HuH-7.5 (cell line): ENCODE measurements around the gene RMI2.

Experiments used
- DNase-seq: peaks from one replicate; pipeline ENCODE4 v3.0.0; 2011; ENCODE audit warnings: low spot score

RMI2 gene

DNA sequence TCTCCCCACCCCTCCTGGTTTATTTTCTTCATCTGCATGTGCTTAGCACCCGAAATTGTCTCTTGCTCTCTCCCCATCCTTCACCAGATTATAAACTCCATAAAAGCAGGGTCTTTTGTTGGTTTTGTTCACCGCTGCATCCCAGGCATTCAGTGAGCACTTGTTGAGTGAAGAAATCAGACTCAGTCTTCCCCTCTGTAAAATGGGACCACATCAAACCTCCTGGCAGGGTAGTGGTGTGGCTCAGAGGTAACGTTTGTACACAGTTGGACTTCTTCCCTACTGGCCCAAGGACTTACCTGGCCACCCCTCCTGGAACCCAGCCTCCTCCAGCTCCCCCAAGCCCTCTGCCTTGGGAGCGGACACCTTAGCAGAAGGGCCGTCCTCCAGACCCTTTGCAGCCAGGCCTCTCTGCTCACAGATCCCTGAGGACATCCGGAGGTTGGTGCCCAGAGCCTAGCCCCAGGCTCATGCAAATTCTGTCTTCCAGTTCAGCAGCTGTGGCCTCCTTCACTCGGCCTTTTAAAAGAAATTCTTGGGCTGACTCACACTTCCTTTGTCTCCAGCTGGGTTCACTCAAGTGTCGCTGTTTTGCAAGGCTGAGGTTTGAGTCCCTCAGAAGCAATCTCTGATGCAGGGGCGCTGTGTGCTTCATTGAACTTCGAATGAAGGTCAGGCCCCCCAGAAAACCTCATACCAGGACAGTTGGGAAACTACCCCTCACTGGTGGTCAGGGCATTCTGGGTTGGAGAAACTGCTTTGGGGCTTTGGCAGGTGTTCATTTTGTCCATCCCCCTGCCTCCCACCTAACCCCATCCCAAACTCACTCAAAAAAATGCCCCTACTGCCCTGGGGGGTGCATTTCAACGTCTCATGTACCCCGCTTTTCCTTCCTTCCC is 16.8 kb upstream of the RMI2 start:
- no peak for DNase-seq

DNA sequence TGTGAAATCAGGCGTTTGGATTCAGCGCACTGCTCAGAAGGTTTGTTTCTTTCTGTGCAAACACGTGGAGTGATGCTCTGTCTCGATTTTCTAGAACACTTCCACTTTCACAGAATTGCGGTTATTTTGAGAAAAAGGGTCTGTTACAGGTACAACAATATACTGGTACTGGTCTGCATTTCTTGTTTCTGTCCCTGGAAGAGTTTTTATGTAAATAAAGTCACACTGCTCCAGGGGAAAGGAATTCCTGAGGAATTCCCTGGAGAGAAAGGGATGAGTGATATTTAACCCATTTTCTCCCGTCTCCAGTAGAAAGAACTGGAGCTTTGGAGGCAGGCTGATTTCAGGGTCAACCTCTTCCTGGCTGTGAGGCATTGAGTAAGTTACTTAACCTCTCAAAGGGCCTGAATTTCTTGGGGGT is 16.2 kb upstream of the RMI2 start:
- DNase-seq: no peak

DNA sequence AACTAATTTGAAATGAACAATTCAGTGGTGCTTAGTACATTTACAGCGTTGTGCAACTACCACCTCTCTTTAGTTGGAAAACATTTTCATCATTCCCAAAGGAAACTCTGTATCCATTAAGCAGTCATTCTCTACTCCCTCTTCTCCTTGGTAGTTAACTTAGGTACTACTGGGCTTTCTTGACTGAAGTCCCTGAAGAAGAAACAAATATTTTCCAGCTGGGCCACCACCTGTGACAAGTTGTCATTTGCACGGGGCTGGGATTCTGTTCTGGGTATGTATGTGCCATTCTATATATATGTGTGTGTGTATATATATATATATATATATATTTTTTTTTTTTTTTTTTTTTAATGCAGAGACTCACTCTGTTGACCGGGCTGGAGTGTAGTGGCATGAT is 15.4 kb upstream of the RMI2 start:
- no peak for DNase-seq

DNA sequence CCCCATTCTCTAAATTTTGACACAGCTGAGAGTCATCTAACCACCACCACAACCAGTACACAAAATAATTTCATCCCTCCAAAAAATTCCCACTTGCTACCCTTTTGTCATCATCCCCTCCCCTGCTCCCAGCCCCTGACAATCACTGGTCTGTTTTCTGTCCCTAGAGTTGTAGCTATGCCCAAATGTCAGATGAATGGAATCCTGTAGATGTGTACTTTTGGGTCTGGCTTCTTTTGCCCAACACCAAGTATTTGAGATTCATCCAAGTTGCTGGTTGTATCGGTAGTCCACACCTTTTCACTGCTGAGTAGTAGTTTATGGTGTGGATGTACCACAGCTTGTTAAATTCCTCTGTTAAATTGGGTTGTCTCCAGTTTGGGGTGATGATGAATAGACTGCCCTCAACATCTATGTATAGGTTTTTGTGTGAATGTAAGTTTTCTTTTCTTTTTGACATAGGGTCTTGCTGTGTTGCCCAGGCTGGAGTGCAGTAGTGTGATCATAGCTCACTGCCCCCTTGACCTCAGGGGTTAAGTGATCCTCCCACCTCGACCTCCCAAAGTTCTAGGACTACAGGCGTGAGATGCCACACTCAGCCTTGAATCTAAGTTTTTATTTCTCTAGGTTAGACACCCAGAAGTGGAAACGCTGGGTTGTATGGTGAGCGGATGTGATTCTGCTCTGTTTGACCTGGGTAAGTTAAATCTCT is 14.6 kb upstream of the RMI2 start:
- DNase-seq: no peak

DNA sequence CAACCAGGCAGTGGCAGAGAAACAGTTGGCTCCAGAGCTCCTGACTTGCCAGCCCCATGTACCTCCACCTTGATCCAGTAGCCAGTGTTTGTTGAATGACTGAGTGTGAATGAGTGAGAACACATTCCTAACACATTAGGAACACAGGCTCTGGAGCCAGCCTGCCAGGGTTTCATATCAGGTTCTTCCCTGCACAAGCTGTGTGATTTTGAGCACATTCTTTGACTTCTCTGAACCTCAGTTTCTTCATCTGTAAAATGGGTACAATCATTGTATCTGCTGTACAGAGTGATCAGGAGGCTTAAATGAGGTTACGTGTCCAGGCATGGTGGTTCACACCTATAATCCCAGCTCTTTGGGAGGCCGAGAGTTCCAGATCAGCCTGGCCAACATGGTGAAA is 13.3 kb upstream of the RMI2 start:
- no peak for DNase-seq

DNA sequence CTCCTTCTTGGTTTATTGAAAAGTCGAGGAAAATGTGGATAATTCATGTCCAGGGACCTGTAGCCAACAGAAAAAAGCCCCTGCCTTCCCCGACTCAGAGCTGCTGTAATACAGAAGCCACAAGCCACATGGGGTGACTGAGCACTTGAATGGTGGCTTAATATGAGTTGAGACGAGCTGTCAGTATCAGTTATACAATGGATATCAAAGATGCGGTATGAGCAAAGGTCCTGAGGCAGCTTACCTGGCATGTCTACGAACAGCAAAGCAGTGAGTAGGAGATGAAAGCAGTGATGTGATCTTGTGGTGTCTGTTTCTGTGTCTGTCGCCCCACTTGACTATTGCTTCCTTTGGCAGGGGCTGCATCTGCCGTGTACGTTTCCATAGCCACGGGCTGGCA is 12.2 kb upstream of the RMI2 start:
- no peak for DNase-seq

DNA sequence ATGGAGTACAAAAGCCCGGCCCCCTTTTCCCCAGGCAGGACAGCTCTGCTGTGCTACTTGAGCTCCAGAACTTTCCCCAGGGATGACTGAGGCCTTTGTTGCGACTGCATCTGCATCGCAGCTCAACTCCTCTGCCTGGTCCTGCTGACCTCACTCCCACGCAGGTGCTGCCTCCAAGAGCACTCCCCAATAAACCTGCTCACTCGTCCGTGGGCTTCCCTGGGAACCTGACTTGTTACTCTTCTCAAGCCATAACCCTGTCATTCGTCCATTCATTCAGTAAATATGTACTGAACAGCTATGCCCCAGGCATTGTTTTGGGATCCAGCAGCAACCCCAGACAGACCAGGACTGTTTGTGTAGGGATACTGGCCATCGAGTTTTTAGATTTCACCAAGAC is 11.6 kb upstream of the RMI2 start:
- no peak for DNase-seq

DNA sequence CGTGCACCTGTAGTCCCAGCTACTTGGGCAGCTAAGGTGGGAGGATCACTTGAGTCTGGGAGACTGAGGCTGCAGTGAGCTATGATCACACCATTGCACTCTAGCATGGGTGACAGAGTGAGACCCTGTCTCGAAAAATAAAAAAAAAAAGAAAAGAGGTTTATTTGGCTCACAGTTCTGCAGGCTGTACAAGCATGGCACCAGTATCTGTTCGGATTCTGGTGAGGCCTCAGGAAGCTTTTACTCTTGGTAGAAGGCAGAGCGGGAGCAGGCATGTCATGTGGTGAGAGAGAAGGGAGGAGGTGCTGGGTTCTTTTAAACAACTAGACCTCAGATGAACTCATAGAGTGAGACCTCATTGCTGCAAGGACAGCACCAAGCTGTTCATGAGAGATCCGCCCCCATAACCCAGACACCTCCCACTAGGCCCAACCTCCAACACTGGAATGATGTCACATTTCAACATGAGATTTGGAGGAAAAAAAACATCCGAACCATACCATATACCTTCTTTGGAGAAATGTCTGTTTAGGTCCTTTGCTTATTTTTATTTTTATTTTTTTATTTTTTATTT is 10.3 kb upstream of the RMI2 start:
- DNase-seq: no peak

DNA sequence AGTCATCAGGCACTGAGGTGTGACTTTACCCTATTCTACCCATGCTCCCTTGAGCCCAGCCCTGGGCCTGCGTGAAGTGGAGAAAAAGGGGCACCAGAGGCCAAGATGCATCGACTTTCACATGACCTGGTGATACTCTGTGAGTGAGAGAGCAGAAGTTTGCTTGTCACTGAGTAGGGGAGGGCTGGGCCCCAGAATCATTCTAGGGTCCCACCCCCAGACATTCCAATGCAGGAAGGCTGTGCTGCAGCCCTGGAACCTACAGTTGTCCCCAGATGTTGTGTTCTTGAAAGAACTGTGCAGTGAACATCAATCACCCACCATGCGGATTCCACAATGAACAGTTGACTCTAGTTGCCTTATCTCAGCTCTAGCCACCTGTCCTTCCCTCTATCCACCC is 6.2 kb upstream of the RMI2 start:
- DNase-seq: no peak

DNA sequence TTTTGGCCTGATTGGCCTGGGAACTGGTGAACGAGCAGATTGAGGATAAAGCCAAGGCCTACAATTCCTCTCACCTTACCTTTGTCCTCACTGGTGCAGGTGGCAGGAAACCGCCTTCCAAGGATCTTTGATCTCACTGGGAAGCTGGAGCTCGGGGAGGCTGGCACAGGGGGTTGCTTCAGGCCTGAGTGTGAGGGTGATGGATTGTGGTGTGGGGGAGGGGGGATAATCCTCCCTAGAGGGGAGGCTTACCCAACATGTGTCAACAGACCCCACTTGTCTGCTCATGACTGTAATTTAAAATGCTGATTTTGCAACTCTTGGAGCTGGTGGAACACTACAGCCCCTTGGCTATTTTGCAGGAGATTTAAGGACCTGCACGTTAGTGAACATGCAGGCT is 4.5 kb upstream of the RMI2 start:
- no peak for DNase-seq

DNA sequence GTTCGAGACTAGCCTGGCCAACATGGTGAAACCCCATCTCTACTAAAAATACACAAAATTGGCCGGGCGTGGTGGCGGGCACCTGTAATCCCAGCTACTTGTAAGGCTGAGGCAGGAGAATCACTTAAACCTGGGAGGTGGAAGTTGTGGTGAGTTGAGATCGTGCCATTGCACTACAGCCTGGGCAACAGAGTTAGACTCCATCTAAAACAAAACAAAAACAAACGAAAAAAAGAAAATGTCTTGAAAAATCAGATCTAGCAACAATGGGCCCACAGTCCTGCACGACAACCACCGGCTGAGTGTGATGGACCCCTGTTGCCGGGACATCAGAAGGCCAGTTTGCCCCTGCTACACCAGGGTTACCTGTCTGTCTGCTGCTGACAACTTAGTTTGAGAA is 3.9 kb upstream of the RMI2 start:
- no peak for DNase-seq

DNA sequence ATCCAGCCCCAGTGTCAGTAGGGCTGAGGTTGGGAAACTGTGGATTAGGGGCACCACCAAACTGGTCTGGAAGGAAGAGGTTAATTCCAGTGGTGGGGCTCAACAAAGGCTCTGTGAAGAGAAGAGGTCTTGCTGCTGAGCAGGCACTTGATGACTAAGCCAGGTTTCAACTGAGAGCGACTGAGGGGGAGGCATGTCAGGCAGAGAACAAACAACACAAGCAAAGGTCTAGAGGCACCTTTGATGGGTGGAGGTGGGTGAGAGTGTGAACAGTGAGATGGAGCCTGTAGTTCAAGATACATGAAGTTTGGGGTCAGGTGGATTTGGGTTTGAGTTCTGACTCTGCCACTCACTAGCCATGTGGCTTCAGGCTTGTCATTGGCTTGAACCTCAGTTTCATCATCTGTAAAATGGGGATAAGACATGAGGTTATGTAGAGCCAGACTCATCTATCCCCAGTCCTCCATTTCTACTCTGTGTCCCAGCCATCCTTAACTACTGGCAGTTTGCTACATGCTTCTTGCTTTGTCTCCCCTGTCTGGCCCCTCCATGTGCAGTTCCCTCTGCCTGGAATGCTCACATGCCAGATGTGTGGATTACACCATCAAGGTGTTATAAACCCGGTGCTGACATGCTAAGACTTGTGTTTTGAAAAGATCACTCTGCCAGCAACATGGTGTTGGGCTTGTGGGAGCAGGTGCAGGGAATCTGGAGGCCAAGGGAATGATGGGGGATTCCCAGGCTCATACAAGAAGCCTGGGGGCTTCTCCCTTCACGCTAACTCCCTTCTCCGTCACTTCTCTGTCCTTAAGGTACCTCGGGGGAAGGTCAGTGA is 3.0 kb upstream of the RMI2 start:
- no peak for DNase-seq

DNA sequence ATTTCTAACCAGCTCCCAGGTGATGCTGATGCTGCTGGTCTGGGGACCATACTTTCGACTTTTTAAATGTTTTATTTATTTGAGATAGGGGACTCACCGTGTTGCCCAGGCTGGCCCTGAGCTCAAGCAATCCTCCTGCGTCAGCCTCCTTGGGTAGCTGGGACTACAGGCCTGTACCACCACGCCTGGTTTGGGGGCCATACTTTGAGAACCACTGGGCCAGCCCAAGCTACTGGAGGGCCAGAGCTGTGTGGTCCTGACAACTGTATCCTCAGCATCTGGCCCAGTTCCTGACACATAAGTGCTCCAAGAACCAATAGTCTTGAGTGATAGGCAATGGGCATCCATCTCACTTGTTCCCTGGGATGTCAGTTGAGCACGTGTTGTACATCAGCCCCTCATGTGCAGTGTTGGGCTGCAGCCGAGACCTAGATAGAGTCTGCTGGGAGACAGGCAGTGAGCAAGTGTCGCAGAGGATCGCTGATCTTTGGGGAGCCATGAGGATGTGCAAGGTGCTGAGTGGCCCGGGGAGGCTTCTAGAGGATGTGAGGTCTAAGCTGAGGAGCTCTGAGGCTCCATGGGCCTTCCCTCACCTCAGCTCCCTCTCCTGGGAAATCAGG is 1.6 kb downstream of the RMI2 start:
- no peak for DNase-seq

DNA sequence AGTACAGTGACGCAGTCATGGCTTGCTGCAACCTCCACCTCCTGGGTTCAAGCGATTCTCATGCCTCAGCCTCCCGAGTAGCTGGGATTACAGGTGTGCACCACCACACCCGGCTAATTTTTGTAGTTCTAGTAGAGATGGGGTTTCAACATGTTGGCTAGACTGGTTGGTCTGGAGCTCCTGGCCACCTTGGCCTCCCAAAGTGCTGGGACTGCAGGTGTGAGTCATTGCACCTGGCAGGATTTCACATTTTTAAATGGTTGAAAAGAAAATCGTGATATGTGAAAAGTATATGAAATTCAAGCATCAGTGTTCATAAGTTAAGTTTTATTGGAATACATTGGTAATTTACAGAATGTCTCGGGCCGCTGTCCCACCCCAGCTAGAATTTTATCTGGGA is 2.6 kb downstream of the RMI2 start:
- DNase-seq: no peak

DNA sequence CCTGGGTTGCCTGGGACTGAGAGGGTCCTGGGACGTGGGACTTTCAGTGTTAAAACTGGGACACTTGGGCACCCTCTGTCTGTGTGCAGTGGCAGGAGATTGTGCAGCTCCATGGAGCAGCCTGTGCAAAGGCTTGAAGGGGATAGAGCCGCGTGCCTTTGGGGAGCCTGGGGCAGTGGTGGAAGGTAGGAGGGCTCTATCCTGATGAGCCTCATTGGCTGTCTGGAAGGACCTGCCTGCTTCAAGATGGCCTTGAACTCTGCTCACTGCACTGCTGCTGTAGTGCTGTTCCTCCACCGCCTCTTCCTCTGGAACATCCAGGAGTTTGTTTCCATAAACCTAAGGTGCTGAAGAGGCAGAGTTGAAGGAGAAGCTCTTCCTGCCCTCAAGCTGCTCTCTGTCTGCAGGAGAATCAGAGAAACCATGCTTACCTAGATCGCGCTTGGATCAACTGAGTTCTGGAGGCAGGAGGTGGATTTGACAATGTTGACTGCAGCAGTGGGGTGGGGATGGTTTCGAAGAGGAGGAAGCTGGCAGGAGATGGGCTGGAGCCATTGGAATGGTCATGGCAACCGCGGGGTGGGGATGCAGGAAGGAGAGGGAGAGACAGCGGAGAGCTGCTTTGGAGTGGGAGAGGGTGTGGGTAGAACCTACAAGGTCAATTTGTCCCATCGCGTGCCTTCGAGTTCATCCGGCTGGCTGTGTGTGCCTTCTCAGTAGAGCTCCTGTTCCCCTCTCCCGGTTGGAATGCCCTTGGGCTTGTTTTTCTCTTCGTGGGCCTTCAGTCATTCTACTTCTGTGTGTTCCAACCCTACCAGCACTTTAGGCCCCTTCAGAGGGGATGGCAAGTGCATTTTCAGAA is 3.7 kb downstream of the RMI2 start:
- DNase-seq: no peak

DNA sequence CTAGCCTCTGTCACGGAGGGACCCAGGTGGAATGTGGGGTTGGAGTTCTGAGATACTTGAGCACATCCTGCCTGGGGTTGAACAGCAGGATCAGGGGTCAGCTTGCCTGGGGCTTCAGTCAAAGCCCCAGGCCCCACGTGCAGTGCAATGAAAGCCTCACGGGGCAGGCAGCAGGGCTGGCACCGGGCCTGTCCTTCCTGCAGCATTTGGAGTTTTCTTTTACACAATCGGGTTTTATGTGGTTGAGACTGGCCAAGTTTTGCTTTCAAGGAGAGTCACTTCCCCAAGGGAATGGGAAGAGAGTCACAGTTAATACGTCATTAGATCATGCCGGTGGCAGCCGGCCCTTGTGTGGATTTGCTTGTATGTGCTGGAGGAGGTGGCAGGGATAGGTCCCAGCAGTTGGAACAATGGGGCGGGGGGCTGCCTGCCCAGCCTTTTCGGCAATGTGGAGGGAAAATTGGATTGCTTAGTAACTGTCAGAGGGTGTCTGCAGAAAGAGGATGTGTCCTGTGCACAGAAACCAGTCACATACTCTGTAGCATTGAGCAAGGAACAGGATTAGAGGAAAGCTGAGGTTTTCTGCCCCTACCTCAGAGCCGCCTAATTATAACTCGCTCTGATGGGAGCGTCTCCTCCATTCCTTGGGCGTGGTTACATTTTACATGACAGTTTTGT is 4.5 kb downstream of the RMI2 start:
- DNase-seq: no peak

DNA sequence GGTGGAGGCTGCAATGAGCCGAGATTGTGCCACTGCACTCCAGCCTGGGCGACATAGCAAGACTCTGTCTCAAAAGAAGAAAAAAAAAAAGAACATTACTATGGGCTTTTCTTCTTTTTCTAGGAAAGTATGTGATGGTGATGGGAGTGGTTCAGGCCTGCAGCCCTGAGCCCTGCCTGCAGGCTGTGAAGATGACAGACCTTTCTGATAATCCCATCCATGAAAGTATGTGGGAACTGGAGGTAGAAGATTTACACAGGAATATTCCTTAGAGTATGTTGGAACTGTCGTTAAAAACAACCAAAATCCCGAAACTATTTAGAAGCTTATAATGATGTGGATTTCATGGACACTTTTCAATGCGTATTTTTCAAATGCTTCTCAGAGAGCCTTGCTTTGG is 5.3 kb downstream of the RMI2 start:
- DNase-seq: no peak

DNA sequence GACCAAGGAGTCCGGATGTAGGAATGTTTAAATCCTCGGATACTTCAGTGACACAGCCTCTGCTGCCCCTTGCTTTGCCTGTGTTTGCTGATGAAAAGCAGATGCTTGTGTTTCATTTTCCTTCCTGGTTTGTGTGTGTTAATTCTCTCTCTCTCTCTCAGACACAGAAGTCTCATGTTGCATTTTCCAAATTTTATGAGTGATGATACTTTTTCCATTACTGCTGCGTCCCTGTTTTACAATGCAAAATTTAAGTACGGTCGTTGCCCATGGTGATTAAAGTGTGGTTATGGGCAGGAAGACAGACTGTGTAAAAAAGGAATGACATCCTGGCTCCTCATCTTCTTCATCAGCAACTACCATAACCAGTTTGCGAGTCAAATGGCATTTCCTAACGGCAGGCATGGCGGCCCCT is 5.7 kb downstream of the RMI2 start:
- no peak for DNase-seq

DNA sequence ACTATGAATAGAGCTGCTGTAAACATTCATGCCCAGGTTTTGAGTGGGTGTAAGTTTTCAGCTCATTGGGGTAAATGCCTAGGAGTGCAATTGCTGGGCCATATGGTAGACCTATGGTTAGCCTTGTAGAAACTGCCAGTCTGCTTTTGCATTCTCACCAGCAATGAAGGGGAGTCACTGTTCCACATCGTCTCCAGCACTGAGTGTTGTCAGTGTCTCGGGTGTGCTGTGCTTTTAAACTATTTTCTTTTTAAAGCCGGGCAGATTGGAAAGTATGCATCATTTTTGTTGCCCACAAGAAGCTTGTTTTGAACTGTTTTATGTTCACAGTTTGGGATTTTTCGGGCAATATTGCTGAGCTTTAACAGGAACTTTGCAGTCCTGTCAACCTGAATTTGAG is 7.9 kb downstream of the RMI2 start:
- no peak for DNase-seq

DNA sequence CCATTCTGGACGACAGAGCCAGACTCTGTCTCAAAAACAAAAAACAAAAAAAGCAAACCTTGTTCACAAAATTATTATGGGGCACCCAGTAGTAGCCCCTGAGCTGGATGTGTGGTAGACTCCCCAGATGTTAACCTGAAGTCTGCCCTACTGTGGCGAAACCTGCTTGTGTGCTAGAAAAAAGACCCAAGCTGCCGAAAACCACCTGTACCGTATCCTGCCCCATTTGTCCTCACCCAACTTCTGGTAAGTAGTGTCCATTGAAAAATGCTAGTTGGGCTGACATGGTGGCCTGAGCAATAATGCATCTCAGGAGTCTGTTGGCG is 9.1 kb downstream of the RMI2 start:
- DNase-seq: no peak
